HG02642 (cell line): ENCODE results near the gene BCO1.

Experiments used
- ATAC-seq: cut with Tn5 transposase; IDR thresholded peaks from one replicate; pipeline ENCODE4 v1.9.1; 2021; ENCODE audit warnings: mild to moderate bottlenecking; ENCODE audit not compliant: unreplicated experiment, poor library complexity

Gene BCO1

DNA sequence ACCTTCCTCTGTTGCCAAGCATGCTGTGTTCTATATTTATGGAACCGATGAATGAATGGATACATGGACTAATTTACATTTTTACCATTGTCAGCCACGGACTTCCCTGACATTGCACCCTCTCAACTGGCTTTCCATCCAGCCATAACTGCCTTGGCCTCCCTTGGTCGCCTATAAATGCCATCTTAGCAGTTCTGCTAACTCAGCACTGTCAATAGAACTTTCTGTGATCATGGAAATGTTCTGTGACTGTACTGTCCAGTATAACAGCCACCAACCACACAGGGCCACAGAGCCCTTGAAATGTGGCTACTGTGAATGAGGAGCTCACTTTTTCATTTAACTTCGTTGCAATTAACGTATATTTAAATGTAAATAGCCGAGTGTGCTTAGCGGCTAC, 8.7 kb upstream of the BCO1 start:
- no peak for ATAC-seq

DNA sequence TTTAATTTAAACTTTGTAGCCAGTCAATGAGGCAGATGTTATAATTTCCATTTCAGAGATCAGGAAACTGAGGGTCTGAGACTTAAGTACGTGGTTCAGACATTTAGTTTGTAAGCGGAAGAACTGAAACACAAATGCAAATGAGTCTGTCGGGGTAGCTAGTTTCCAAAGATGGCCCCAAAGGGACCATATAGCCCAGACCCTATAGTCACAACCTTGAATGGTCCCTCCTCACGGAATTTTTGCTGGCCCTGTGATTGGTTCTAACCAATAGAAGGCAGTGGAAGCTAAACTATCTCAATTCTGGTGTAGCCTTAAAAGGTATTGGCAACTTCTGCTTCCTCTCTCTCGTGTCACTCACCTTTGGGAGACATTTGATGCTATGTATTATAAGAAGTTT, 7.5 kb upstream of the BCO1 start:
- ATAC-seq, result no peak

DNA sequence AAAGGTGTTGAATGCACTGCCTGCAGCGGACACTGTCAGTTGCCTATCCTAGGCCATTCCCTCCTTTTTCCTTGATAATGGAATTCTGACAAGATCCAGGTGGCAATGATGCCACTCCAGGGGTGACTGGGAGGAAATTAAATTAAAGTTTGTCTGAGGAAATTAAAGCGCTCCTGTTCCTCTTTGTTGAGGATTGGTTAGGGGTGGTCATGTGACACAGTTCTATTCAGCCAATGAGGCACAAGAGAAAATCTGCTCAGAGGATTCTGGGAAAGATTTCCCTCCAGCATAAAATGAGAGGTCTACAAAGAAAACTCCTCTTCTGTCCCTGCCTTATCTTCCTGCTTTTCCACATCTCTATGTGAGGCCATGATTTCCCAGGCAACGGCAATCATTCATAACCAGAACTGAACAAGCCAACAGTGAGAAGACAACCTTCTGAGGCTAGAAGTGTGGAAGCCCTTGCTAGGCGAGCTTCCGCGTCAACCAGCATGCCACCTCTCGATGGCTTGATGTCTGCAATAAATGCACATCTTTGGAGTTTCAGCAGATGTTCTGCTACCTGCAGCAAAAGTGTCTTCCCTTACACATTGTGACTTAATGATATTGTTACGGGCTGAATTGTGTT, 5.6 kb upstream of the BCO1 start:
- no peak for ATAC-seq

DNA sequence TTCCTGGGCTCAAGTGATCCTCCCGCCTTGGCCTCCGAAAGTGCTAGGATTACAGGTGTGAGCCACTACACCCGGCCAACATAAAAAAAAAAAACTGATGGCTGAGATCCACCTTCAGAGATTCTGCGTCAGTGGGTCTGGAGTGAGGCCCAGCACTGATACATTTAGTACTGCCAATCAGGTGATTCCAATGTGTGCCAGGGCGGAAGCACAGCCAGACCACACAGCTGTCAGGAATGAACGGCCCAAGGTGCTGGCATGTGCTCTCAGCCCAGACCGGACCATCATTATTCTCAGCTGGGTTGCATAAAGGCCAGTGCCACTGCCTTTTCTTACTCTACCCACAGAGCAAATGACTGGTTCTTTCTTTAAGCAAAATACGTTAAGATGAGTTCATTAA, 1.2 kb upstream of the BCO1 start:
- no peak for ATAC-seq

DNA sequence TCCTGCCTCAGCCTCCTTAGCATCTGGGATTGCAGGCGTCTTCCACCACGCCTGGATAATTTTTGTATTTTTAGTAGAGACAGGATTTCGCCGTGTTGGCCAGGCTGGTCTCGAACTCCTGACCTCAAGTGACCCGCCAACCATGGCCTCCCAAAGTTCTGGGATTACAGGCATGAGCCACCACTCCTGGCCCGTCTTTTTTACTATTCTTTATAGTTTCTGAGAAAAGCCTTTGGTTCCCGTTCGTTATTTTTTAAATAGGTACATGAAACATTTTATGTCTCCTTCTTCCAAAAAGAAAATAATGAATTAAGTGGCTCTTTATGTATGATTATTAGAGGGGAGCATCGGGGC, 570 bp upstream of the BCO1 start:
- no peak for ATAC-seq

DNA sequence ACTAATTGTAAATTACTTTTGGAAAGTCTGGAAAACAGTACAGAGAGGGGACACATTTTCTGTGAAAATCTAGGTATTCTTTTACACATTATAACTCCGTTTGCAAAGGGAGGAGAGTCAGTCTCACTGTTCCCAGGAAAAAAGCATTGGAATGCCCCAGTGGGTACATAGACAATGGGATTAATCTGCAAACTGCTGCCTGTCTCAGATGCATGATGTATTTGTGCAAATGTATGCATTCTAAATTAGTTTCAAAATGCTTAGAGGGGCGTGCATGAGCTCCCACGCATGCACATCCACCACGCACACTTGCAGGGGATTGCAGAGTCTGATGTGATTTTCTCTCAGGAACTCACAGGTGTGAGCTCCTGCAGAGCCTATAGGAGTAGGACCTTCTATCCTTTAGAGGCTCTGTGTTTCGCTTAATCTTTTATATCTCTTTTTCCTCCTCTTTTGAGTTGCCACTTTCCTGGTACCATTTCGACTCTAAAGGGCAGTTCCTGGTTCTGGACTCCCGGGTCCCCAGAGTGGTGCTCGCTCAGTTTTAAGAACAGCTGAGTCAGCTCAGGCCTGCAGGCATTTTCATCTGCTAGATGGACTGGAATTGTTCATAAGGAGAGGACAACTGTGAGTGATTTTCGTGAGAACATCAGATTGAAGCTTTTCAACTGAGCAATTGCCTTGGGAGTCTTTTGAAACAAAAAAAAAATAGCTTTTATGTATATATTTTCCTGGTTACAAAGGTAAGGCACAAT, 1.1 kb downstream of the BCO1 start:
- ATAC-seq, result no peak

DNA sequence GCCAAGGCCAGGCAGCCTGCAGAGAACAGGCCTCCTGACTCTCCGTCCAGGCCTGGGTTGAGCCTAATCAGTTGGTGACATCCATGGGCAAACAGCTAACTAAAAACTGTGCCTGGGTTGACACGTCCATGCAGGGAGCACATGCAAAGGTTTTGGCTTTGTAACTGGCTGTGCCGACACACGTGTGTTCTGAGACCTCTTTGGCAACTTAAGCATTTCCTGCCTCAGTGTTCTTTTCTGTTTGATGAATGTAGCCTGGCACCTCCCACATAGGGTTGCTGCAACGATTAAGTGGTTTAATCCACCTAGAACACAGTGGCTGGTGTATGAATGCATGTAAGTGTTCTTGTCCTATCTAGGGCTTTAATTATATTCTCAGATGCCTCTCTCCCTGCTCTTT, 3.2 kb downstream of the BCO1 start:
- no peak for ATAC-seq

DNA sequence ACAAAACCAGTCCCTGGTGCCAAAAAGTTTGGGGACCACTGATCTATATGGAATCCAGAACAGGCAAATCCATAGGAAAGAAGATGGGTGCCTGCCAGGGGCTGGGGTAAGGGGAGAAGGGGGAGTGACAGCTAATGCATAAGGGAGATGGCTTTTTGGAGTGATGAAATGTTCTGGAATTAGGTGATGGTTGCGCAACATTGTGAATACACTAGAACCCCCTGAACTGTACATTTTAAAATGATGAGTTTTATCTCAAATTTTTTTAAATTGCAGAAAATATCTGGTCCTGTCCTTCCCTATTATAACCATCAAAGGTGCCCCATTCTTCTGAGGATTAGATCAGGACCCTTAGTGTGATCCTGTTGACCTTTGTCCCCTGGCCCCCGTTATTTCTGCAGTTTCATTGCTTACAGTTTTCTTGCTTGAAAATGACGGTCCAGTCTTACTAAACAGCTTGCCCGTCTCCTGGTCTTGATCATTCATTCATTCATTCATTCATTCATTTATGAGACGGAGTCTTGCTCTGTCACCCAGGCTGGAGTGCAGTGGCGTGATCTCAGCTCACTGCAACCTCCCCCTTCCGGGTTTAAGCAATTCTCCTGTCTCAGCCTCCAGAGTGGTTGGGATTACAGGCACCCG, 4.6 kb downstream of the BCO1 start:
- no peak for ATAC-seq

DNA sequence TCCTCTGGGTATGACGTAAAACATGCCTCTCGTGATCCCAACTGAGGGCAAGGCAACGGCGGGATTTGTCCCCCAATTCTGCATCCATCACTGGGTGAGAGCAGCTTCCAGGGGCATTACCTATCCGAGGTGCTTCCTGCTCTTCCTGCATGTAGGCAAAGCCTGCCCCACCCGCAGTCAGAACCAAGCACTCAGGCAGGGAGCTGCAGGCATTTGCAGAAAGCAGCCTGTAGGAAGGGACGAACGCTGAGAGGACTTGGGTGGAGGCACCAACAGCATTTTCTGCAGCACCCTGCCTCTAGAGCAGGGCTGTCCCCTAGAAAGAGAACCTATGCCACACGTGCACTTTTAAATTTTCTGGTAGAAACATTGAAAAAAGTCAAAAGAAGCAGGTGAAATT, 5.5 kb downstream of the BCO1 start:
- ATAC-seq, result no peak

DNA sequence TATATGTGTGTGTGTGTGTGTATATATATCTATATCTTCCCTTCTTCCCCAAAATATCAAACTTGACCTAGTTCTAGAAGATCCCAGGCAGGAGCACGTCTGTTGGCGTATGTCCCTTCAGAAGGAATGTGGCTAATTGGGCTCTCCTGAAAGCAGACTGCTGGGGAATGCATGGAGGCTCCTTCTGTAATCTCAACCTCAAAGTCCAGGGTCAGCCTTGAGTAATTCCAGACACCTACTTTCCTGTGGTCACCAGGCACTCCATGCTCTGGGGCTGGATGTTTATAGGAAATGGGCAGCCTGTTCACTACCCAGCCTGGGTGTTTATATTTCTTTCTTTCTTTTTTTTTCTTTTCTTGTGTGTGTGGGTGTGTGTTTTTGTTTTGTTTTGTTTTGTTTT, 13.4 kb downstream of the BCO1 start:
- ATAC-seq, result no peak

DNA sequence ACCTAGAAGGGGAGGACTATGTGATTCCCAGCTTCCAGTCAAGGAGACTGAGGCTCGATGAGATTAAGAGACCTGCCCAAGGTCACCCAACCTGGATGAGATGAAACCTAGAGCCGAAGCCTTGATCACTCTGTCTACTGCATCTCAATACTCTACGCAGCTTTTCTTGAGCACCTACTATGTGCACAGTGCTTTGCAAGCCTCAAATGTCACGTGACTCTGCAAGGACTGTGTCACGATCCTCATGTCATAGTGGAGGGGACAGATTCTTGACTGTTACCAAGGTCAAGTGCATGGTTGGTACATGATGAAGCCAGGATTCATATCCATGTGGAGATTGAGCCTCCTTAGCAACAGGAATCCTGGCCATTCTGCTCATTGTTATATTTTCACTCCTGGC, 14.7 kb downstream of the BCO1 start:
- ATAC-seq, result no peak

DNA sequence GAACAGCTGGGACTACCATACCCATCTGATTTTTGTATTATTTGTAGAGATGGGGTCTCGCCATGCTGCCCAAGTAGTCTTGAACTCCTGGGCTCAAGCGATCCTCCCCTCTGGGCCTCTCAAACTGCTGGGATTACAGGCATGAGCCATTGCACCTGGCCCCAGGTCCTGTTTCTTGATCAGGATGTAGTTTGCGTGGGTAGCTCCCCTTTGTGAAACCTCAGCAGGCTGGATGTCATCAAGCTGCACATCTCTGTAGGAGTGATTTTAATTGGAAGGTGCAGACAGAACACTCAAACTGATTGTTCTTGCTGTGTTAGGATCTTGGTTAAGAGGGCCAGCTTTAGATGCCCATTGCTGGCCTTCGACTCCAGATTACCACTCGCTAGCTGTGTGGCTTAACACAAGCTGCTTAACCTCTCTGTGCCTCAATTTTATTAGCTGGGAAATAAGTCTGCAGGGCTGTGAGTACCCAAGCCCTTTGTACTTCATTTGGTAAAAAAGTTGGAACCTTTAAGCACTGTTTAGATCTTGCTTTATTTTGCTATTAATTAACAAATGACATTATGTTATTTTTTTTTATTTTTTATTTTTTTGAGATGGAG, 16.5 kb downstream of the BCO1 start:
- ATAC-seq, result no peak

DNA sequence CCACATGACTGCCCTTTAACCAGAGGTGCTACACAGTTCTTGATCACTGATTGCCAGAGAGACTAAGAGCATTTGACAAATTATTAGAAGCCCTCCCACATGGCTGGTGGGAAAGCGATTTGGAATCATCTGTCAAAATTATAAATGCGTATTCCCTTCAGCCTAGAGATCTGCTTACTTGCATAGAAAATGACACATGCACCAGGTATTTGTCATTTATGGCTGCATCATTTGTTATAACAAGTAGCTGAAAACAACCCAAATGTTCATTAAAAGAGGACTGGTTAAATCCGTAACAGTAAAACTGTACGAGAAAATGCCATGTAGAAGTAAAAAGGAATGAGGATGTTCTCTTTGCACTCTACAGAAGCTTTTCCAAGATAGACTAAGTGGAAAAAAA, 21.4 kb downstream of the BCO1 start:
- ATAC-seq, result no peak

DNA sequence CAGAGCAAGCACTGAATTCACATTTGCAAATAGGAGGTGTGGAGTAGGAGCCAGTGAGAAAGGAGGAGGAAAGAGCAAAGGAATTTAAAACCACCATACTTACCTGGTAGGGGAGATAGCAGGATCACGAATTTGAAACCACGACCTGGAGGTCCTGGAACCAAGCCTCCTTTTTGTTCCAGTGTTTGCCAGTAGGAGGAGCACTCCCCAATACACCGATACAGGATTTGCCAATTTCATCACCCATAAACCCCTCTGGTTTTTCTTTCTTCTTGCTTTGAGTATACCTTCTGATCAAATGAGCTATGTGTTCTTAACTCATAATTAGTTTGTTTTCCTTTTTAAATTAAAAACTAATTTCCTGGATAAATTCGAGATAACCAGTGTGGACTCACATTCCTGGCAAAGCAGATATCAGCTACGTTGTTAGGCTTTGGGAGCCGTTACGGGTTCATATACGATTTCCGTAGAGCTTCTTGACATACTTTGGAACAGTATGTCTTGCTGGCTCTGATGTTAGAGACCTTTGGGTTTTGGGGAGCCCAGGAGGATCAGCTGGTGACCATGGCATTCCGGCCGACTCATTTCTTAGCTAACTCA, 22.7 kb downstream of the BCO1 start:
- ATAC-seq, result no peak

DNA sequence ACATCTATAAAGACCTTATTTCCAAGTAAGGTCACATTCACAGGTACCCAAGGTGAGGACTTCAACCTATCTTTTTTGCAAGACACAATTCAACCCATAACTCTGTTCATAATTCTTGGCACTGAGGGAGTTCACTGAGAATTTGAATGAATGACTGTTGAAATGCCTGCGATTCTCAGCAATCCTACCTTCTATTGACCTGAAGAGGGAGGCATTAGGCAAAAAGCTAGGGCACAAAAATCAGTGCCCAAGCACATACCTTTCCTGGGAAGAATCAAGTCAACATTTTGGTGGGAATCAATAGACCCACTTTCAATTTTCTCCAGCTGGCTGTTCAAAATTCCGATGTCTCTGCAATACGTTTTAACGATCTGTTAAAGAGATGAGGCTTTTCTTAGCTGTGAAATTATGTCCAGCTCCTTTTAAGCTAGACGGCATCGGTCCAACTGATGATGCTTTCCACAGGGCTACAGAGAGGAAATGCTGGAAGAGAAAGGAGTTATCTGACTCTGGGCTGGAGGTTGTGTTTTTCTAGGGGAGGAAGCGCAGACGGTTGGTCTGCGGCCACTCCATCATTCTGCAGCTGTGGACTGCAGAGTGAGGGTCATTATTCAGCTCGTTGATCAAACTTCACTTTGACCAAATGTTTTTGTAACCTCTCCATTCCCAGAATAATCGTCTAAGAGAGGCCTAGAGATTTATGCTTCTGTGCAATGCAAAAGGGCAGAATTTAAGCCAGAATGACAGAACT, 25.2 kb downstream of the BCO1 start:
- no peak for ATAC-seq

DNA sequence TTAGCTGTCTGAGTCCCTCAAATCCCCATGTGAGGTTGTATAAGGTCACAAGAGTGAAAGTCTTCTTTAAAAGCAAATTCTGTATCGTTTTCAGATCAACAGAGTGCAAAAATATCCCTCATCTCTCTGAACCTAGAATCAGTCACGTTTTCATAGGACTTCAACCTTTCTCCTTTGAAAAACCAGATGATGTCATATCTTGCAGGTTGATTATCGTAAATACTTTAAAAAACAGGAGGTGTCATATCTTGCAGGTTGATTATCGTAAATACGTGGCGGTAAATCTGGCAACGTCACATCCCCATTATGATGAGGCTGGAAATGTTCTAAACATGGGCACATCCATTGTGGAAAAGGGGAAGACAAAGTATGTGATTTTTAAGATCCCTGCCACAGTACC, 25.9 kb downstream of the BCO1 start:
- no peak for ATAC-seq

DNA sequence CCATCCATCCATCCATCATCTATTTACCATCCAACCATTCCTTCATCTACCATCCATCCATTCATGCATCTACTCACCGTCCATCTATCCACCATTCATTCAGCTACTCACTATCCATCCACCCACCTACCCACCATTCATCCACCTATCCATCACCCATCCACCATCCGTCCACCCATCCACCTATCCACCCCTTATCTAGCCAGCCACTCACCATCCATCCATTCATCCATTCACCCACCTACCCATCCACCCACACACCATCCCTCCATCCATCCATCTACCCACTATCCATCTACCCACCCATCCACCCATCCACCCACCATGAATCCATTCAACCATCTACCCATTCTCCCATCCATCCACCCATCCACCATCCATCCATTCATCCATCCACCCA, 26.6 kb downstream of the BCO1 start:
- ATAC-seq, result no peak

DNA sequence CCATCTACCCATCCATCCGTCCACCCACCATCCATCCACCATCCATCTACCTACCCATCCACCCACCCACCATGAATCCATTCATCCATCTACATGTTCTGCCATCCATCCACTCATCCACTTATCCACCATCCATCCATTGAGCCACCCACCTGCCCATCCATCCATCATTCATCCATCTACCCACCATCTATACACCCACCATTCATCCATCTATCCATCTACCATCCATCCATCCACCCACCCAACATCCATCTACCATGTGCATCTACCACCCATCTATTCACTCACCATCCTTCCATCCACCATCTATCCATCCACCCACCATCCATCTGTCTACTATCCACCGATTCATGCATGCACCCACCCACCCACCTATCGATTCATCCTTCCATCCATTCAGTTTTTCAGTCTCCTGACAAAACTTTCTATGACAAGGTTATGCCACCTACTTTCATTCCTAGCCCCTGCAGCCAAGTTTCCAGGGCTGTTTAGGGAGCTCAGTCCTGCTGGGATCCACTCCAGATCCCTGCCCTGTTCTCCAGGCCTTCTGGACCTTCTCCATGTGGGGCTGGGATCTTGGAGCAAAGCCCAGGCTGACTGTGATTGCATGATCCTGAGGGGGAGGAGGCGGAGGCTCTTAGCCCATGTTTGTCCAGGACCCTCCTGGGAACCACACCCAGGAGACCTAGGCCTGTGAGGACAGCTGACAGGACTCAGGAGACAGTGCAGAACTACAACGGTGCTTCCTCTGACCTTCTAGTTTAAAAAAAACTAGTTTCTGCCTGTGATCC, 27.4 kb downstream of the BCO1 start:
- ATAC-seq, result no peak

DNA sequence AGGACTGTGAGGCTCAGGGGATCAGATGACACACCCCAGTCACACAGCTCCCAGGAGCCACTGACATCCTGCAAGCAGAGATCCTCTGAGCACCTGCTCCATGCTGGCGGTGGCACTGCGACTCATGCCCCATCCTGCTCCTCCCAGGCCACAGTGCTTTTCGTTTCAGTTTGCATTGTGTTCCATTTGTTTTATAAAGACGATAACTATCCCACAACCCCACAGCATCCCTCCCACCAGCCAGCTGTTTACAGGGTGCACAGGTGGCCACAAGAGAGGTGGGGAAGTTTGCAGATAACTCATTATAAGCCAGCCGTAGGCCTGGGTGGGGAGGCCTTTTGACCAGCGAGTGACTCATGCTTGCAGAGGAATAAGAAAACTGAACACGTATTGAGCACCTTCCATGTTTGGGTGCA, 28.2 kb downstream of the BCO1 start:
- no peak for ATAC-seq

DNA sequence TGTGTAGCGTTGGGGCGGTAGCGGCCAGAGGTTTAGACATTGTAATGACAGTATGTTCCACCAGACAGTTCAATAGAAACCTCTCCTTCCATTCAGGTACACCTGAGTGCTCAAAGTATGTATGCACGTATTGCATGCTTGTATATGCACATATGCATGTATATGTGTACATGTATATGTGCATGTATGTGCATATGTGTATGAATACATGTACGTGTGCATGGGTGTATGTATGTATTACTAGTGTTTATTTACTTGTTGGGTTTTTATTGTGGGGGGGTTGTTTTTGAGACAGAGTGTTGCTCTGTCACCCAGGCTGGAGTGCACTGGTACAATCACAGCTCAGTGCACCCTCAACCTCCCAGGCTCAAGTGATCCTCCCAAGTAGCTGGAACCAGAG, 30.0 kb downstream of the BCO1 start:
- no peak for ATAC-seq
